K562 (cell line): ENCODE data around the gene SLC25A40.
"Not testable (repeated sequence)": the region's sequence is repeated elsewhere in the genome, so short reads cannot be mapped to it uniquely, and the experiment has no call there.

Source experiments
- CTBP1 ChIP-seq: fragments of 450-650 bp; IDR thresholded peaks from 2 replicates; pipeline ENCODE4 v1.6.1; 2016; ENCODE audit warnings: borderline replicate concordance
- NKRF ChIP-seq: fragments of 450-650 bp; IDR thresholded peaks from 2 replicates; pipeline ENCODE4 v1.6.1; 2016; ENCODE audit warnings: borderline replicate concordance
- REST ChIP-seq, 2 experiments: fragments of 450-650 bp; formaldehyde crosslinking in 1 of 2; IDR thresholded peaks; 2 replicates each; pipeline versions ENCODE4 v1.4.0 to v1.6.1; 2014 to 2020; ENCODE audit warnings: mild to moderate bottlenecking in 2 of 2, borderline replicate concordance in 1 of 2, low read depth in 1 of 2
- YY1 ChIP-seq, 3 experiments: IDR thresholded peaks; 2 replicates each; pipeline ENCODE4 v1.6.1; 2011; ENCODE audit warnings: low read length in 2 of 3, mild to moderate bottlenecking in 2 of 3, moderate library complexity in 2 of 3, borderline replicate concordance in 1 of 3, control low read depth in 1 of 3, low read depth in 1 of 3; ENCODE audit not compliant: insufficient read depth in 3 of 3, insufficient replicate concordance in 2 of 3, control insufficient read depth in 1 of 3, insufficient read length in 1 of 3; ENCODE audit errors: extremely low read depth in 1 of 3
- ZNF184 ChIP-seq: sonication (generic); formaldehyde crosslinking; IDR thresholded peaks from 2 replicates; pipeline ENCODE4 v1.5.0; 2020; ENCODE audit warnings: missing genetic modification reagents

GRCh38 chr7:87908814-87909213 is 32.7 kb upstream of the SLC25A40 start:
- TF ChIP-seq NKRF; CTBP1; YY1 (IDR thresholded peaks at IDR 0.05; ENCODE audit: borderline replicate concordance in 1 of 3, control insufficient read depth in 1 of 3, extremely low read depth in 1 of 3, insufficient read depth in 3 of 3, insufficient read length in 1 of 3, insufficient replicate concordance in 2 of 3, low read depth in 1 of 3, low read length in 2 of 3); REST (IDR thresholded peaks at IDR 0.05; ENCODE audit: borderline replicate concordance); REST (CRISPR knock-in tag; IDR thresholded peaks at IDR 0.05; ENCODE audit: low read depth); ZNF184 (CRISPR knock-in tag): not testable (repeated sequence)
